IMR-90 (cell line): ENCODE results near the gene CAMTA1.

Experiments used
- CEBPB ChIP-seq: IDR thresholded peaks from 2 replicates; pipeline ENCODE4 v1.6.1; 2012; ENCODE audit warnings: low read depth, low read length, improper control_type of control experiment
- MXI1 ChIP-seq: IDR thresholded peaks from 2 replicates; pipeline ENCODE4 v1.6.1; 2012; ENCODE audit warnings: low read depth, mild to moderate bottlenecking, low read length, moderate library complexity, borderline replicate concordance
- POLR2A ChIP-seq: IDR thresholded peaks from 2 replicates; pipeline ENCODE4 v1.6.1; 2012; ENCODE audit warnings: mild to moderate bottlenecking, low read depth, low read length
- RAD21 ChIP-seq: IDR thresholded peaks from 2 replicates; pipeline ENCODE4 v1.6.1; 2012; ENCODE audit warnings: low read length, improper control_type of control experiment
- RFX5 ChIP-seq: IDR thresholded peaks from 2 replicates; pipeline ENCODE4 v1.8.0; 2012; ENCODE audit warnings: low read depth, mild to moderate bottlenecking, low read length, moderate library complexity
- TF ChIP-seq, protein P1 (sequence below): conservative IDR thresholded peaks from 2 replicates; pipeline ENCODE4 v1.5.1; 2012; ENCODE audit warnings: mild to moderate bottlenecking, low read depth, low read length, improper control_type of control experiment

DNA sequence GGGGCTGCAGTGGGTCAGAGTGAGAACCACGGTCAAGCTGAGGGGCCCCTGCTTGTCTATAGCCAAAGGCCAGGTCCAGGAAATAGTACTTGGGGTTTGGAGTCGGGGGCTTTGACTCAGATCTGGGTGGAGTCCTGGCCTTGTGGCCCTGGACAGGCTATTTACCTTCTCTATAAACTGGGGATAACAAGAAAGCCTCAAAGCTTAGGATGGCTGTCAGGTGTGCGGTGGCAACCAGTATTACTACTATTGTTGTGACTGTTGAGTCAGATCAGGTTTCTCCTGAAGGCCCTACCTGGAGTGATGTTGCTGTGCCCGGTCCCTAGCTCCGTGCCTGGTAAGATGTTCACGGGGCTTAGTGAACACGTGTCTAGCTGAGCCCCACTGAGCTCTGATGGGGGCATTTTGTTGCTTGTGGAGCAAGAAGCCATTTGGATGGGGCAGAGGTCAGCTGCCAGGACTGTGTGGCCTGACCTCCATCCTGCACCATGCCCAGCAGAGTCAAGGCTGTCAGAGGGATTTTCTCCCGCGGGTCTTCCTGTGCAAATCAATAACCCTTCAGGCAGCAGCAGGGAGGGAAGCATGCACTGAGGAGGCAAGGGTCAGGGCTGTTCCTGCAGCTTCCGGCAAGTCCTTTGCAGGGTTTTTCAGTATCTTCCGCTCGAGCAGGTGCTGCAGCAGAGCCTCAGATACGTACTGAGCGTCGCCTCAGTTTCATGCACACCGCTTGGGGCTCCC lies 170.3 kb downstream of the CAMTA1 start:
- no peak for TF ChIP-seq MXI1
- TF ChIP-seq, protein P1, sequence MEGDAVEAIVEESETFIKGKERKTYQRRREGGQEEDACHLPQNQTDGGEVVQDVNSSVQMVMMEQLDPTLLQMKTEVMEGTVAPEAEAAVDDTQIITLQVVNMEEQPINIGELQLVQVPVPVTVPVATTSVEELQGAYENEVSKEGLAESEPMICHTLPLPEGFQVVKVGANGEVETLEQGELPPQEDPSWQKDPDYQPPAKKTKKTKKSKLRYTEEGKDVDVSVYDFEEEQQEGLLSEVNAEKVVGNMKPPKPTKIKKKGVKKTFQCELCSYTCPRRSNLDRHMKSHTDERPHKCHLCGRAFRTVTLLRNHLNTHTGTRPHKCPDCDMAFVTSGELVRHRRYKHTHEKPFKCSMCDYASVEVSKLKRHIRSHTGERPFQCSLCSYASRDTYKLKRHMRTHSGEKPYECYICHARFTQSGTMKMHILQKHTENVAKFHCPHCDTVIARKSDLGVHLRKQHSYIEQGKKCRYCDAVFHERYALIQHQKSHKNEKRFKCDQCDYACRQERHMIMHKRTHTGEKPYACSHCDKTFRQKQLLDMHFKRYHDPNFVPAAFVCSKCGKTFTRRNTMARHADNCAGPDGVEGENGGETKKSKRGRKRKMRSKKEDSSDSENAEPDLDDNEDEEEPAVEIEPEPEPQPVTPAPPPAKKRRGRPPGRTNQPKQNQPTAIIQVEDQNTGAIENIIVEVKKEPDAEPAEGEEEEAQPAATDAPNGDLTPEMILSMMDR, result no peak
- TF ChIP-seq POLR2A, result no peak
- no peak for TF ChIP-seq RAD21
- TF ChIP-seq CEBPB, result no peak
- TF ChIP-seq RFX5, result no peak
